ENCODE measurements around the gene SGO2.

GRCh38 chr2:200602584-200602983 is 76.6 kb downstream of the SGO2 start:
- no peak for TF ChIP-seq POLR2A (IDR thresholded peaks at IDR 0.05; ENCODE audit: low read length)
- no peak for TF ChIP-seq GATA1 (IDR thresholded peaks at IDR 0.05; ENCODE audit: low read depth, low read length)

Data from erythroblast (primary cell).